GM19025 (cell line): ENCODE measurements around the gene DOCK2.

ENCODE experiments used
- ATAC-seq: cut with Tn5 transposase; IDR thresholded peaks from one replicate; pipeline ENCODE4 v1.9.1; 2021; ENCODE audit warnings: mild to moderate bottlenecking, low read depth, moderate library complexity; ENCODE audit not compliant: unreplicated experiment

Gene DOCK2

DNA sequence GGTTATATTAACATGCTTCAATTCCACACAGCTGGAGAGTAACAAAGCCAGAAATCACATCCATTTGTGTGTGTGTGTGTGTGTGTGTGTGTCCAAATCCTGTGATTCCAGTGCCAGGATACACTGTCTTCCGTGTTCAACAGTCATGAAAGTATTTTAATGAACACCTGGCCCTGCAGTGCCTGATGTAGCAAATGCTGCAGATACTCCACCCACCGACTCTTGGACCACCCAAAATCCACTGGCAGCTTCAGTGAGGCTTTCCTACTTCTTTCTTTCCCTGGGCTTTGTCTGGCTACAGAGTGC, 356.4 kb downstream of the DOCK2 start:
- ATAC-seq, result no peak

DNA sequence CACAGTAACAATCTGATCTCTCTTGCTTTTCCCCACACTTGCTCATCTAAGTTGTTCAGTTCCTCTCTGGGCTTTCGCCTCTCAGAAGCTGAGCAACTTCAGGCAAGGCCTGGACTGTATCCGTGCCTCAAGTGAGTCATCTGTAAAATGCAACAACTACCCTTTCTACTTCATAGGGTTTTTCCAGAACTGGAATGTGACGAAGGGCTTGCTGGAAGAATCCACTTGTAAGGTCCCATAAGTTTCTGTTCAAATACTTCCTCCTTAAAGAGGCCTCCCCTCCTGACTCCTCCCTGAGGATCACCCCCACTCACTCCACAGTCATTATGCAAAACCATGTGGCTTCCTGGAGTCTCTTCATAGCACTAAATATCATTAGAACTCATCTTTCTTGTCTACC, 360.7 kb downstream of the DOCK2 start:
- no peak for ATAC-seq

DNA sequence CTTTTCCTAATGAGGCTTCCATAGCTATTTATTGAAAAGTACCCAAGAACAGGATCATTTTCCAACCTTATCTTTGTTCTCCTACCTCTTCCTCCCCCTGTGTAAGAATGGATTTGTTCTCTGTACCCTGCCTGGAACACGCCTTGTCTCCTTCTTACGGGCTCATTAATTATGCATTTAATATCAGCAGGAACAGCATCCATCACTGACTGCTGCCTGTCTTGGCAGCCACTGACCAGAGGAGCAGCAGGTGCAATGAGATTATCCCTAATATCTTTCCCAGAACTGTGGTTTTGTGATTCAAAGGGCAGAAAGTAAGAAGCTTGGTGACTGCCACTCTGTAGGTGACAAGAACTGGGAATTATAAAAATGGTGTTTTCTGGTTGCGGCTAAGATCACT, 362.5 kb downstream of the DOCK2 start:
- no peak for ATAC-seq

DNA sequence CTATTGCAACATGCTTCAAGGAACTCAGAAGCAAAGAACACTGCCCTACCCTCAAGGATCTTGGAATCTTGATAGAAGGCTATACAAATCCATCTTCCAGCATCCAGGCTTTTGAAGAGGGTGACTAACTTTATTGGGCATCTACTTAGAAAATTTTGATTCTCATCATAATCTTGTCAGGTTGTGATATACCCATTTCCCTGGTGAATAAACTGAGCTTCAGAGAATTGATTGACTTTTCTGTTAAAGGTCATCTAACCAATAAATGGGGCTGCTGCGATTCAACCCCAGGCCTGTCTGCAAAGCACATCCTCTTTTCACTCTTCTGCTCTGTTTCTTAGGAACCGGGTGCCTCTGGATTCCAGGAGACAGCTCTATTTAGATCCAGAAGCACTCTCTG, 363.1 kb downstream of the DOCK2 start:
- no peak for ATAC-seq

DNA sequence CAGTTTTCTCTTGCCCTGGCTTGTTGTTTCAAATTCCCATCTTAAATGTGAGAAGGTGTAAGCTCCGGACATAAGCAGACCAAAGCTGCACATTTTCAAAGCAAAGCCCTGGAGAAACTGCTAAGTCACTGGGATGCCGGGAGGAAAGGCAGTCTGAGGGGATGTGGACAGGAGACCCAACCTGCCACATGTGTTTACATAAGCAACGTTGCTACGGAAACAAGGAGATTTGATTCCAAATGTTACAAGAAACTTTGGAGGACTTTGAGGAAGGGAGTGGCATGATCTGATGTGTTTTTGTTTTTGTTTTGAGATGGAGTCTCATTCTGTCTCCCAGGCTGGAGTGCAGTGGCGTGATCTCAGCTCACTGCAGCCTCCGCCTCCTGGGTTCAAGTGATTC, 368.9 kb downstream of the DOCK2 start:
- no peak for ATAC-seq

DNA sequence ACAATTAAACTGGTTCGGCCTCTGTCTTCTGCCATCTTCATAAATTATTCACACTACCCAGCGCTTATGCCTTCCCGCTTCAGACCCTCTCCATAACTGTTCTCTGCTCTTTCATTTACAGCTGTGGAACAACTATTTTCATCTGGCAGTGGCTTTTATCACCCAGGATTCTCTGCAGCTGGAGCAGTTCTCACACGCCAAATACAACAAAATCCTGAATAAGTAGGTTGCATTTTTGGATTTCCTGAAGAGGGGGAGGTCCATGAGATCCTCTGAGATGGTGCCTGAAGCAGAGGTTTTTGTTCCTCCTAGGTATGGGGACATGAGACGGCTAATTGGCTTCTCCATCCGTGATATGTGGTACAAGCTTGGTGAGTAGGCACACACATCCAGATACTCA, 371.3 kb downstream of the DOCK2 start:
- no peak for ATAC-seq

DNA sequence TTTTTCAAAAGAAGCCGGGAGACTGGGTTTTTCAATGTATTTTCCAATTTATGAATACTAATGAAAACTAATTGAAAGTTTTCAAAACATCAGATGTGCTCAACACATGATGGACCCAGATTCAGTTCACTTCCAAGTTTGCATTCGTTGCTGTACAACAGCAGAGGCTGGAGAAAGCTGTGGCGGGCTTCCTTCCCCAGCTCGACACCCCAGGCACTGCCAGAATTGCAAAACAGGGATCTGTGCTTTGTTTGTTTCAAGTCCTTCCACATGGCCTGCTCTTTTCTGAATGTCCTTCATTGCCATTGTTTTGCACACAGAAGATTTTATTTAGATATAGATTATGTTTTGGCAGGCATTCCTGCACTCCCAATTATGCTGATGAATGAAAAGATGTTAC, 373.5 kb downstream of the DOCK2 start:
- ATAC-seq, result no peak

DNA sequence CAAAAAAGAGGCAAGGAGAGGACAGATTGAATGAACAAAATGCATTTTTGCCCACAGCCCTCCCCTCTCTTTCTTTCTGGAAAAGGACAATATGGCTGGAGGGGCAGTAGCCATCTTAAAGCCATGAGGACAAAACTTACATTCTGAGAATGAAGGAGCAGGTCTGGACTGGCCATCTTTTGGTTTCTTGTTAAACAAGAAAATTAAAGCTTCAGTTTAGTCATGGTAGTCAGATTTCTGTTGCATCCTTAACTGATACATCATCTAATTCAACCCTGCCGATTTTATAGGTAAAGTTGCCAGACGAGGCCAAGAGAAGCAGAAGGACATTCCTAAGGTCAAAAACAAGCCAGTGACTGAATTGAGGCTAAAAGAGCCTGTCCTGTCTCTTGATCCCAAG, 374.7 kb downstream of the DOCK2 start:
- ATAC-seq, result no peak

DNA sequence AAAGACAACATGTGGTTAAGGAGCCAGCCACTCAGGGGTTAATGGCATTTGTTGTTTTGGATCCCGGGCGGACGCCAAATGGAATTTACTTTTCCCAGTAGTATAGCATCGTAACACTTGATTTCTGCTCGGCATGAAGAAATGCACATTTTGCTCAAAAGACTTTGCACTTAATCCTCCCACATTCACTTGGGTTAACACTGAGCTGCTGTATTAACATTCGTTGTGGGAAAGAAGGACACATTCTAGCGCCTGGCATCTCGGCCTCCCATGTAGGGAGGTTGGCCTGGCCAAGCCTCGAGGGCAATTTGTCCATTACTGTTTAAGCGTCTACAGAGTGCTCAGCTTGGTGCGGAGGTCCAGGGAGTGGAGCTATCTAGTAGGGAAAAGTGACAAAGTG, 375.5 kb downstream of the DOCK2 start:
- no peak for ATAC-seq

DNA sequence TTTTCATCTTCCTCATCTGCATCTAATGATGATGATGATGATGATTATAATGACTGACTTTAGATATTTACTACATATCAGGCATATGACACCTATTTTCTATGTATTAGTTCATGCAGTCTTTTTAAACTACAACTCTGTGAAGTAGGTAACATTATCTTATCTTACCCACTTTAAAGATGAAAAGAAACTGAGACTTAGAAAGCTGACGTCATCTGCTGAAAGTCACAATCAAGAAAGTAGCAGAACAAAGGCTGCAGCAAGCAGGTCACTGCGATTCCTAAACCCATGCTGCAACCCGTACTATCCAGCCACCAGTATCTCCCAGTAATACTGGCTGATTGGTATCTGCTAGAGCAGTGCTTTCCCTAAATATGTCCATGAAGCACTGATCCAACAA, 383.3 kb downstream of the DOCK2 start:
- no peak for ATAC-seq

DNA sequence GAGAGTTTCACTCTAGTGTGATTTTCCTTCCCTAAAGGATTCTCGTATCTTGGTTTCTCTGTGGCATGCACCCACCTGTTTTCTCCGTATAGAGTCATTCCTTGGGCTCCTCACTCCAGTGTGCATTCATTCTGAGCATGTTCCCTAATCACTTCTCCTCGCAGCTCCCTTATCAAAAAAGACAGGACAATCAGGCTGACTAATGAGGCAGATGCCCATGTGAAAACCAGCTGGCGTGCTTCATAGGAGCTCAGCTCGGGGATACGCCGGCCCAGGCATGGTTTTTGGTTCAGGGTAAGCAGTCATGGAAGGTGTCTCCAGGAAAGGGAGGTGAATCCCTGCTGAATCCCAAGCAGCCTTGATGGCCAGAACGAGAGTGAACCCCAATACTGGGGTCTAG, 384.4 kb downstream of the DOCK2 start:
- ATAC-seq, result no peak

DNA sequence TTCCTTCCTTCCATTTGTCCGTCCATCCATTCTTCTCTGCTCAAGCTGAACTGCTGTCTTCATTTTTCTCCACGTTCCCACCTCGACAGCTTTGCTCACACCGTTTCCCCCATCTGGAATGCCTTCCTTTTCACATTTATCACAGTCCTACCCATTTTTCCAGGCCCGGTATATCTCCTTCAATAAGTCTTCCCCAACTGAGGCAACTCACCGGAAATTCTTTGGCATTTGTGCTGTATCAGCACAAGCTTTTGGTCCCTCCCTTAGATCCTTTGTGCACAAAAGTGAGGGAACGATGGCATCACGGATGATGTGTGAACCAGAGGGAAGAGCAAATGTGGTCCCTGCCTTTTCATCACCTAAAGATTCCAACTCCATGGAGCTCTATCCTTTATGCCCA, 388.8 kb downstream of the DOCK2 start:
- ATAC-seq, result no peak

DNA sequence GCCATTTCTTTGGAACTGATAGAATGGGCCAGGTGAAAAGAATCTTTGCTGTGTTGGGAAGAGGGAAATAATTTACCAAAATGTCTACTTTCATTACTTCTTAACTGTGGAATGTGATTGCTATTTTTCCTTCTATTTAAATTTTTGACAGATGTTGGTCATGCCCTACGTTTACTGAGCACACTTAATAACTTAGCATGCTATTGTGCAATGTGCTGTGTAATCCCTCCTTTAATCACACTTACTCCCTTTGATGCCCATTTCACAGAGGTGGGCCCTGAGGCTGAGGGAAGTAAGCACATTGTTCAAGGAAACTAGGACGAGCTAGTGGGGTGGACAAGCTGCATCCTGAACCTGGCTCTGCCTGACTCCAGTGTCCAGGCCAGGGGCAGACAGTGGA, 391.0 kb downstream of the DOCK2 start:
- no peak for ATAC-seq

DNA sequence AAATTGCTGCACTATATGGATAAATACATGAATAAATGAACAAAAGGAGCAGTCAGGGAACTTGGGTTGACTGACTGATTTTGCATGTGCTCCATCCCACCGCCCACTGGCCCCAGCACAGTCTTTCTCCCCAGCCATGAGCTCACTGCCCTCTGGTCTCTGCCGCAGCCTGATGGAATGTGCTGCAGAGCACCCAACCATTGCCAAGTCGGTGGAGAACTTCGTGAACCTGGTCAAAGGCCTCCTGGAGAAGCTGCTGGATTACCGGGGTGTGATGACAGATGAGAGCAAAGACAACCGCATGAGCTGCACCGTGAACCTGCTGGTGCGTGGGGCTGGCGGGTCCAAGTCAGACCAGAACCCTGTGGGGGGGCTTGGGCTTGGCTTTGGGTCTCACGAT, 397.2 kb downstream of the DOCK2 start:
- no peak for ATAC-seq

DNA sequence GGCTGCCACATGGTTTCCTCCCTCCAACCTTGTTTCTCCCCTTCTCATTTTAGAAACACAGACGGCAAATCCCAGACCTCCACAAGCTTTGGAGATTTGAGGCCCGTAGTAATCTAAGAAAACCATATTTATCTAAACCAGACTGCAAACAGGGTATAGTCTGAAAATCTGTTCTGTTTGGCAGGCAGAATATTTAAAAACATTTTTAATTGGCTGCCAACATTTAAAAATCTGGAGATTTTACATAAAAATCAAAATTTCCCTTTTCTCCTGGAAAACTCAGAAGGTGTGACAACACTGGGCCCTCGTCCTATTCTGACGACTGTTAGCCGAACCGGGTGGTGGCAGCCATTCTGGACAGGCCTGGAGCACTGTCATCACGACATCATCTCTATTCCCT, 401.2 kb downstream of the DOCK2 start:
- ATAC-seq, result no peak

DNA sequence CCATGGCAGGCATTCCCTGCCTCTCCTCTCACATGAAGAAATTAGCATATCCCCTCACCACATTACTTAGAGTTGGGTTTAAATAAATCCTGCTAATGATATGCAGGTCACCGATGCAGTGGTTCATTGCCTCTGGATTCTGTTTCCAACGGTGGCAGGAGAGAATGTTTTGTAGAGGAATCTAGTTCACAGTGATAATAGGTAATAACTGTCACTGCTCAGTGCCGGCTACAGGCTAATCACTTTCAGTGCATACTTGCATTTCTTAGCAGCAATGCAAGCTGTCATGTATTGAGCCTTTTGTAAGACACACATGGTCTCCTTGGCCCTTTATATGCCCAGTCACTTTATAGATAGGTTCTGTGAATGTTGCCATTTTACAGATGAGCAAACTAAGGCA, 402.8 kb downstream of the DOCK2 start:
- ATAC-seq, result no peak

DNA sequence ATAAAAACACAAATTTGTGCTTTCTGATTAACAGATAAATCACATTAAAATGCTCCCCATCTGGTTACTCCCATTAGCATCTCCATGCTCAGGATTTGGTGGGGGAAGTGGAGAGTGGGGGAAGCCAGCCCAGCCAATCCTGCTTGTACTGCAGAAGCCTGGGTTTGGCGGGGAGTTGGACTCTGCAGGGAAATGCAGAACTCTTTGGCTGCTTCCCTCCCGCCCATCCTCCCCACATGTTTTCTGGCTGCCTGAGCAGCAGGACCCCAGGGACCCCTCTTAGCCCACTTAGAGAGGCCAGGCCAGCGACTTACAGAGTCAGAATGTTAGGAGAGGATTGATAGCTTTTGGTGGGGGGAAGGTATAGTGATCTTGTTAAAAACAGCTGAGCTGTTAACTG, 409.2 kb downstream of the DOCK2 start:
- no peak for ATAC-seq

DNA sequence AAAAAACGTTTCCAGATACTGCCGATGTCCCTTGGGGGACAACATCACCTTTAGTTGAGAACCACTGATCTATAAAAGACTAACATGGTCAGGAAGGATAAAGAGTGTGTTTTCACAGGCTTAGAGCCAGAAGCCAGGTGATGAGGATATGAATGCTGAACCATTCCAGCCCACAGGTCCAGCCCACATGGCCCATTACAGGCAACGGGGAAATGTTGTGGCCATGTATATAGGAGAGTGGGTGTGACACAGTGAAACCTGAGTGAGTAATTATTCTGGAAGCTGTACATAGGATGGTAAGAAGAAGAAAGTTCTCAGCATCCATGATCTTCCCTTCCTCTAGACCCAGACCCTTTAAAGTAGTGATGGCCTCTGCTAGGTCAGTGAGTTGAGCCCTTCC, 412.6 kb downstream of the DOCK2 start:
- no peak for ATAC-seq

DNA sequence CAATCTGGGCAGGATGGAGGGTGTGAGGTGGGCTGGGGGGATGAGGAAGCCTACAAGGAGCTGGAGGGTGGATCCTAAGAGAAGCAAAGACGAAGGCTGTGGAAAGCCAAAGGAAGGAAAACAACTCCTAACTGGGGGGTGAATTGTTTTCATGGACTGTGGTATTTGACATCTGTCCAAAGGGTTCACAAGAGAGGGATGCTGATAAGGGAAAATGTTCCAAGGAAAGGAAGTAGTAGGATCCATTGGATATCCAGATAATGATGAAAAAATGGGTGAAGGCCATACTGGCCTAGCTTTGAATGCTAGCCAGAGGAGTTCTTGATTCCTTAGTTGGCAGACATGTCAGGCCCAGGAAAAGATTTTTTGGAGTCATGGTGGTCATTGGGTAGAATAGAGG, 416.8 kb downstream of the DOCK2 start:
- ATAC-seq, result no peak

DNA sequence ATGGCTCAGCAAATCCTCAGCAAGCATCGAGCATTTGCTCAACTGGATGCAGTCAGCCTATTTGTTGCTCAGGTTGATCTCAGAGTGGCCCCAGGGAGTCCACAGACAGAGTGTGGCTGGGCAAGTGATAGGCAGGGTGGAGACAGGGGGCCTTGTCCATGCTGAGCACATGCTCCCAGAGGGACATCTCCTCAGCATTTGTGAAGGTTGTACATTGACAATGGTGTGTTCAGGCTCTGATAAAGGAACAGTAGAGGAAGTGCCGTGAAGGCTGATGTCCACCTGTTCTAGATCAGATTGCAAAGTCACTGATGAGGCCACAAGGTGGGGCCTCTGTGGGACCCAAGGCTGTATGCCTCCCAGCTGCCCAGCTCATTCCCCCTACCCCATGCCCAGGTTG, 418.5 kb downstream of the DOCK2 start:
- no peak for ATAC-seq

DNA sequence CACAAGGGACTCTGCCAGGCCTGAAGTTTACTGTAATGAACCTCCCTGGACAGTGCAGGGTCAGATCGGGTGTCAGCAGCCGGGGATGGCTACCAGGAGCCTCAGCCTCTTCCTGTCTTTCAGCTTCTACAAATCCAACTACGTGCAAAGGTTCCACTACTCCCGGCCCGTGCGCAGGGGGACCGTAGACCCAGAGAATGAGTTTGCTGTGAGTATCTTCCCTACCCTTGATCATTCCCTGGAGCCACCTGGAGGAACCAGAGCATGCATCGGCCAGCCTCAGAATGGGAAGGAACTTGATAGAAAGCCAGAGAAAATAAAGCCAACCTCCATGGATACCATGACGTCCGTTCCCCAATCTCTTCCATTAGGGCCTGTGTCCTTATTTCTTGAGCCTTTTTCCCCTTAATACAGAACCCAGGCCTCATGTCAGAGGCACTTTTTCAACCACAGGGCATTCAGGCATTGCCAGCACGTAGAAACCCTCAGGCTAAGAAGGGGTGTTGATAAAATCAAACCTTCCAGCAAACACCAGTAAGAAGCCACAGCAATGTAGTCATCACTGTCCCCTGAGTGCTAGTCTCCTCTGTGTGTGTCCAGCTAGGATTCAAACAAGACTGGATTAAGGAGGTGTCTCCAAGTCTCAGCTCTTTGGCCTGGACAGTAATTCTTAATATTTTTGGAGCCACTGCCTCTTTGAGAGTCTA, 419.6 kb downstream of the DOCK2 start:
- ATAC-seq, result no peak

DNA sequence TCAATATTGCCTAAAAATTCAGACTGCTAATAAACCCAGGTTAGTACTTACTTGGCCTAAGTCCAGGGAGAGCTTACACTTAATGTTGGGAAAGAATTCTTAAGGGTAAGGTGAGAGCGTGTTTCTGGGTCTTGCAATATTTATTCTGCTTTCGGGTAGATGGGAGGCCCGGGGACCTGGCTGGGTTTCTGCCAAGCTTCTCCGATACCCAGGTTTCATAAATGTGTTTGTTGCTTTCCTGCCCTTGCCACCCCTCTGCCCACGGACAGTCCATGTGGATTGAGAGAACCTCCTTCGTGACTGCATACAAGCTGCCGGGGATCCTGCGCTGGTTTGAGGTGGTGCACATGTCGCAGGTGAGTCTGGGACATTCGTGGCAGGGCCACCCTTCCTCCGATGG, 420.2 kb downstream of the DOCK2 start:
- no peak for ATAC-seq

DNA sequence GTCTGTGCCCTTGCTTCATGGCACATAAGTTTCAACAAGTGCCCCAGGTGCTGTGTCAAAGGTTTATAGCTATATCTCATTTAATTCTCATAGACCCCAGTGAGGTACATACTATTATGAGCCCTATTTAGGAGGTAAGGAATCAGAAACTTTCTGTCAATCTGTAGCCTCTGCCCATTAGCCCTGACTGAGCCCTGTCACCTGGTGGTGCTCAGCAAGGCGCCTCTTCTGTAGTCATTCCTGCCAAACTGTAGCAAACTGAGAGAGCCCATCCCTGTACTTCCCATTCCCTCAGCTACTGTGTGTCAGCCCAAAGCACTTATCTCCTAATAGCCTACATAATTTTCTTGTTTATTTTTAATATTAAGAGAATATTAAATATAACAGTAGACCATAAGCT, 422.1 kb downstream of the DOCK2 start:
- ATAC-seq, result no peak
